GM12878 (cell line): ENCODE results near the gene PARM1. TPM values are rescaled to one million over a fixed set of nuclear protein-coding genes. Genes with fewer than 3 reads are reported as not detected.

Experiments
- ATAC-seq: fragments of 200-7000 bp; cut with Tn5 transposase; 3 replicates; pipeline ENCODE4 v1.9.1; 2020; ENCODE audit warnings: mild to moderate bottlenecking, moderate library complexity
- BruUV-seq: library from RNA; stranded (reverse); fragments of 400-500 nt; replicated peaks from 2 replicates; lab custom pipeline; 2021; lab: Mats Ljungman, UMichigan
- CTCF ChIA-PET: fragments of 300-600 bp; sonication (Branson Sonifier 250); formaldehyde crosslinking; extraction: SDS; loops from one replicate; lab custom pipeline; 2021; ENCODE audit warnings: inconsistent platforms; lab: Yijun Ruan, JAX
- POLR2A ChIA-PET: fragments of 350-600 bp; formaldehyde crosslinking; extraction: SDS; loops from one replicate; lab custom pipeline; 2021; ENCODE audit warnings: inconsistent platforms; lab: Charles Lee
- RAD21 ChIA-PET: fragments of 300-600 bp; sonication (Branson Sonifier 250); formaldehyde crosslinking; loops from one replicate; lab custom pipeline; 2023; ENCODE audit warnings: antibody characterized with exemption; ENCODE audit not compliant: unreplicated experiment; lab: Charles Lee
- SMC1A ChIA-PET: fragments of 300-600 bp; sonication (Branson Sonifier 250); formaldehyde crosslinking; loops from one replicate; lab custom pipeline; 2023; ENCODE audit not compliant: unreplicated experiment, uncharacterized antibody; lab: Charles Lee
- DNase-seq: peaks from one replicate; pipeline ENCODE4 v3.0.0-alpha.2; 2011; ENCODE audit warnings: low read depth, low spot score
- FAIRE-seq: peaks from 3 replicates; lab custom pipeline; 2011; peaks lifted over from hg19 to GRCh38; lab: Jason Lieb, UNC
- H2AFZ ChIP-seq: 2 replicates; pipeline ENCODE4 v1.6.0; 2011; ENCODE audit warnings: low read depth, low read length, control low read depth; ENCODE audit not compliant: control insufficient read depth
- H3K27ac ChIP-seq: 2 replicates; pipeline ENCODE4 v1.5.1; 2011; ENCODE audit warnings: control low read depth; ENCODE audit not compliant: control insufficient read depth, insufficient read depth
- H3K27me3 ChIP-seq, 2 experiments: replicated peaks in 1 of 2; 2 replicates each; pipeline versions ENCODE4 v1.6.0 to v1.6.1; 2011; ENCODE audit warnings: low read length in 1 of 2; ENCODE audit not compliant: control insufficient read depth in 2 of 2, insufficient read depth in 2 of 2
- H3K36me3 ChIP-seq, 2 experiments: 2 replicates each; pipeline ENCODE4 v1.5.1; 2011; ENCODE audit warnings: low read length in 1 of 2; ENCODE audit not compliant: control insufficient read depth in 2 of 2, insufficient read depth in 2 of 2
- H3K4me1 ChIP-seq: 2 replicates; pipeline ENCODE4 v1.6.1; 2011; ENCODE audit warnings: mild to moderate bottlenecking, low read length, moderate library complexity, mixed read lengths; ENCODE audit not compliant: control insufficient read depth, insufficient read depth
- H3K4me2 ChIP-seq: 2 replicates; pipeline ENCODE4 v1.6.0; 2011; ENCODE audit warnings: control low read depth; ENCODE audit not compliant: control insufficient read depth, insufficient read depth
- H3K4me3 ChIP-seq: fragments of 200-600 bp; sonication (generic); 2 replicates; pipeline ENCODE4 v1.5.1; 2016
- H3K79me2 ChIP-seq: 2 replicates; pipeline ENCODE4 v1.6.0; 2011; ENCODE audit warnings: low read length; ENCODE audit not compliant: control insufficient read depth, insufficient read depth
- H3K9ac ChIP-seq: 2 replicates; pipeline ENCODE4 v1.8.0; 2011; ENCODE audit warnings: low read length, control low read depth, mixed read lengths; ENCODE audit not compliant: control insufficient read depth, insufficient read depth
- H3K9me3 ChIP-seq: replicated peaks from 3 replicates; pipeline ENCODE4 v1.5.1; 2011; ENCODE audit warnings: mild to moderate bottlenecking, low read length; ENCODE audit not compliant: control insufficient read depth, insufficient read depth
- H4K20me1 ChIP-seq: 2 replicates; pipeline ENCODE4 v1.6.0; 2011; ENCODE audit not compliant: control insufficient read depth, insufficient read depth
- ASH2L ChIP-seq: fragments of 300-600, 200-600 bp; sonication (generic); IDR thresholded peaks from 2 replicates; pipeline ENCODE4 v1.6.1; 2017; ENCODE audit warnings: low read depth, mild to moderate bottlenecking, borderline replicate concordance
- ATF7 ChIP-seq: fragments of 450-650 bp; IDR thresholded peaks from 2 replicates; pipeline ENCODE4 v1.6.1; 2016; ENCODE audit warnings: low read depth, mild to moderate bottlenecking
- CHD2 ChIP-seq: IDR thresholded peaks from 2 replicates; pipeline ENCODE4 v1.6.1; 2011; ENCODE audit warnings: low read depth, low read length, improper control_type of control experiment, borderline replicate concordance
- KDM1A ChIP-seq: fragments of 200-600 bp; sonication (generic); IDR thresholded peaks from 2 replicates; pipeline ENCODE4 v1.6.1; 2016; ENCODE audit warnings: borderline replicate concordance
- MTA3 ChIP-seq: IDR thresholded peaks from 2 replicates; pipeline ENCODE4 v1.6.1; 2012; ENCODE audit warnings: low read length, inconsistent platforms, borderline replicate concordance
- POU2F2 ChIP-seq: IDR thresholded peaks from 3 replicates; pipeline ENCODE4 v1.6.1; 2011; ENCODE audit warnings: low read depth, mild to moderate bottlenecking, low read length, borderline replicate concordance
- RELA ChIP-seq: fragments of 450-650 bp; IDR thresholded peaks from 2 replicates; pipeline ENCODE4 v1.8.0; 2014; ENCODE audit warnings: borderline replicate concordance; ENCODE audit not compliant: partially characterized antibody
- RELB ChIP-seq: fragments of 450-650 bp; IDR thresholded peaks from 2 replicates; pipeline ENCODE4 v1.6.1; 2017; ENCODE audit warnings: low read depth, mild to moderate bottlenecking, moderate library complexity
- SKIL ChIP-seq: fragments of 450-650 bp; IDR thresholded peaks from 2 replicates; pipeline ENCODE4 v1.6.1; 2017; ENCODE audit warnings: mild to moderate bottlenecking, low read depth, inconsistent platforms; ENCODE audit not compliant: poor library complexity, severe bottlenecking
- TARDBP ChIP-seq: IDR thresholded peaks from 2 replicates; pipeline ENCODE4 v1.6.1; 2016; ENCODE audit warnings: borderline replicate concordance
- WRNIP1 ChIP-seq: IDR thresholded peaks from 2 replicates; pipeline ENCODE4 v1.6.1; 2011; ENCODE audit warnings: low read depth, low read length, improper control_type of control experiment, borderline replicate concordance
- ZBTB33 ChIP-seq: fragments of 450-650 bp; IDR thresholded peaks from 2 replicates; pipeline ENCODE4 v1.6.1; 2017; ENCODE audit warnings: mild to moderate bottlenecking
- ZNF217 ChIP-seq: fragments of 450-650 bp; IDR thresholded peaks from 2 replicates; pipeline ENCODE4 v1.6.1; 2017; ENCODE audit warnings: antibody characterized with exemption, mild to moderate bottlenecking
- ZNF592 ChIP-seq: fragments of 450-650 bp; IDR thresholded peaks from 2 replicates; pipeline ENCODE4 v1.6.1; 2017; ENCODE audit warnings: mild to moderate bottlenecking, moderate library complexity
- WGBS: methylation state at CpG from one replicate; pipeline ENCODE4 v1.1.6; 2016; ENCODE audit warnings: low lambda C conversion rate; ENCODE audit not compliant: insufficient replicate concordance, insufficient coverage; ENCODE audit errors: missing lambda C conversion rate; 5-methylcytosine and 5-hydroxymethylcytosine counted together
- in situ Hi-C: fragments of 300-500 bp; cut with MboI; formaldehyde crosslinking; loops from 9 replicates; pipeline ENCODE4 v1.14.3; 2018; ENCODE audit warnings: mixed read lengths
- intact Hi-C: fragments of 100-400 bp; cut with micrococcal nuclease; formaldehyde crosslinking; loops from one replicate; pipeline ENCODE4 v1.14.2; 2022; ENCODE audit not compliant: unreplicated experiment
- polyA plus RNA-seq, 11 experiments: library from polyadenylated mRNA; depleted of rRNA in 4 of 11; unstranded in 6 of 11; stranded (reverse) in 5 of 11; fragments of >200 nt; fragmentation: Nextera tagmentation in 4 of 11; fragmentation: Illumina TruSeq in 1 of 11; extraction: Ambion mirVana in 4 of 11; extraction: Trizol in 1 of 11; gene quantifications; 1 replicate in 1 of 11; 2 replicates in 10 of 11; pipeline versions ENCODE4 v1.2.1 to v1.2.3, GENCODE V29; 2011 to 2016; ENCODE audit warnings: inconsistent platforms in 2 of 11, missing spikeins in 2 of 11, low read depth in 1 of 11
- total RNA-seq, 4 experiments: library from RNA; depleted of rRNA in 3 of 4; stranded (reverse); fragments of >200 nt in 3 of 4; fragmentation: Illumina TruSeq in 1 of 4; extraction: Trizol in 1 of 4; gene quantifications; 2 replicates each; pipeline versions ENCODE4 v1.2.1 to v1.2.3, GENCODE V29; 2013 to 2021

Gene PARM1
- total and polyA plus RNA-seq, 10 of the 15 experiments (the other 5 are each of a cell fraction or from before 2014, with no cell fraction given) = 13.9 to 56.2 (median 41.3) TPM

DNA sequence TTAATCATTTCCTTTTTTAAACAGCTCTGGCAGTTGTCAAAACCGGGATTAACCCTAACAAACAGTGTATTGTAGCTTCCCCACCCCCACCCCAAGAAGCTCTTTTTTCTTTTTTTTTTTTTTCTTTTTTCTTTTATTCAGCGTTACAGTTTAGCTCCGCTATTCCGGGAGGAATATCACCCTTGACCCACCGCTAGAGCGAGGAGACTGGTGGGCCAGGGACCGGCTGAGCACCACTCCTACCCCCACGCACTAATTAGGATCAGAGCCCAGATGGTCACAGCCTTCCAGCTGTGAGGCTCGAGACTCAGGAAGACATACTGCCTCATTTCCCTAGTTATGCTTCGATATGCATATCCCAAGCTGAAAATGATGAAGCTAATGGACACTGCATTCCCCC, 2.0 kb downstream of the PARM1 start:
- no peak overlapping the region for H3K4me3 ChIP-seq
- peaks cover 10% of the 10 kb centered on the region for H3K4me1 ChIP-seq
- H3K79me2 ChIP-seq = peaks cover 6% of the 10 kb centered on the region
- intact Hi-C loops (loop anchor here (5.0 kb wide), 4 partner anchors 102 to 557 kb away; no protein-coding TSS in a partner anchor), in situ Hi-C loops (loop anchor here (5.0 kb wide), 1 partner anchor 352 kb away; no protein-coding TSS in a partner anchor)
- H4K20me1 ChIP-seq = no peaks in the 10 kb centered on the region
- peaks cover 0 to 3% of the 10 kb centered on the region in 2 experiments; a peak in 2 of 4 replicates for H3K27me3 ChIP-seq
- ChIA-PET CTCF (interaction anchor here (1.0 to 5.5 kb wide), 12 partner anchors 8 to 354 kb away, joined by 3 to 56 read pairs (median 4); no protein-coding TSS in a partner anchor), POLR2A (interaction anchor here (0.8 to 2.5 kb wide), 2 partner anchors 9 to 96 kb away, joined by 3 to 14 read pairs; no protein-coding TSS in a partner anchor), SMC1A (interaction anchor here (0.6 to 5.1 kb wide), 18 partner anchors 10 to 353 kb away, joined by 3 to 36 read pairs (median 4); no protein-coding TSS in a partner anchor), RAD21 (interaction anchor here (0.6 to 5.6 kb wide), 11 partner anchors 9 to 576 kb away, joined by 3 to 37 read pairs (median 8); no protein-coding TSS in a partner anchor)
- FAIRE-seq (peak; percentile 31), DNase-seq (no peak), ATAC-seq (no peak)
- BruUV-seq = no TSS peak
- no peak overlapping the region for H3K9ac ChIP-seq
- no peaks in the 10 kb centered on the region for H3K9me3 ChIP-seq
- peak overlapping the region; percentile 85 for H3K4me2 ChIP-seq
- 29% methylated on average over 10 of the region's 10 CpGs for WGBS
- no peaks in the 10 kb centered on the region for H3K36me3 ChIP-seq
- no peak overlapping the region for H2AFZ ChIP-seq
- no peak overlapping the region for H3K27ac ChIP-seq
- TF ChIP-seq WRNIP1 (no peak), ZNF592 (no peak), ATF7 (no peak), ZNF217 (no peak), CHD2 (no peak), RELA (no peak), ASH2L (no peak), KDM1A (no peak), ZBTB33 (no peak), RELB (no peak), POU2F2 (no peak), TARDBP (no peak), MTA3 (no peak), SKIL (no peak)
